ENCODE results near the gene TMX2.

The TMX2 gene

DNA sequence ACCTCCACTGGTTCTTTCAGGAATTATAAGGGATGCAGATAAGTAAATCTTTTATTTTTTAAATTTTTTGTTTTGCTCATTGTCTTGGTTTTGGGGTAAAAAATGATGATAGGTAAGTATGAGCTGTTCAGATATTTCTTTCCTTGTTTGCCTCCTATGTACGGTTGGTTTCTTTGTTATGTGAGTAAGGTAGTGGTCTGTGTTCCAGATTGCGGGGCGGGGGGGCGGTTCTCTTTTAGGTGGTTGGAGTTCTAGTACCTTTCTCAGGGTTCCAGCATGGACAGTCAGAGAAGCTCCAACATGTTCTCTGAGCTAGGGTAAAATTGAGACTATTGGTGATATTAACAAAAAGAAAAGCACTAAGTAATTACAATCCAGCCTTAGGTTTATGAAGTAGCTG is 51.6 kb downstream of the TMX2 start:
- TF ChIP-seq, protein P1, sequence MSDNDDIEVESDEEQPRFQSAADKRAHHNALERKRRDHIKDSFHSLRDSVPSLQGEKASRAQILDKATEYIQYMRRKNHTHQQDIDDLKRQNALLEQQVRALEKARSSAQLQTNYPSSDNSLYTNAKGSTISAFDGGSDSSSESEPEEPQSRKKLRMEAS (IDR thresholded peaks at IDR 0.05), result no peak
- no peak for TF ChIP-seq TAF1 (IDR thresholded peaks at IDR 0.05; ENCODE audit: low read depth)
- no peak for TF ChIP-seq CREB1 (IDR thresholded peaks at IDR 0.05; ENCODE audit: low read depth)
- TF ChIP-seq, protein P2, sequence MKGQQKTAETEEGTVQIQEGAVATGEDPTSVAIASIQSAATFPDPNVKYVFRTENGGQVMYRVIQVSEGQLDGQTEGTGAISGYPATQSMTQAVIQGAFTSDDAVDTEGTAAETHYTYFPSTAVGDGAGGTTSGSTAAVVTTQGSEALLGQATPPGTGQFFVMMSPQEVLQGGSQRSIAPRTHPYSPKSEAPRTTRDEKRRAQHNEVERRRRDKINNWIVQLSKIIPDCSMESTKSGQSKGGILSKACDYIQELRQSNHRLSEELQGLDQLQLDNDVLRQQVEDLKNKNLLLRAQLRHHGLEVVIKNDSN (IDR thresholded peaks at IDR 0.05), result no peak
- no peak for TF ChIP-seq EGR1 (IDR thresholded peaks at IDR 0.05)
- TF ChIP-seq YY1 (IDR thresholded peaks at IDR 0.05; ENCODE audit: low read depth), result no peak
- no peak for TF ChIP-seq NFIC (IDR thresholded peaks at IDR 0.05)
- TF ChIP-seq CEBPB (IDR thresholded peaks at IDR 0.05), result no peak

DNA sequence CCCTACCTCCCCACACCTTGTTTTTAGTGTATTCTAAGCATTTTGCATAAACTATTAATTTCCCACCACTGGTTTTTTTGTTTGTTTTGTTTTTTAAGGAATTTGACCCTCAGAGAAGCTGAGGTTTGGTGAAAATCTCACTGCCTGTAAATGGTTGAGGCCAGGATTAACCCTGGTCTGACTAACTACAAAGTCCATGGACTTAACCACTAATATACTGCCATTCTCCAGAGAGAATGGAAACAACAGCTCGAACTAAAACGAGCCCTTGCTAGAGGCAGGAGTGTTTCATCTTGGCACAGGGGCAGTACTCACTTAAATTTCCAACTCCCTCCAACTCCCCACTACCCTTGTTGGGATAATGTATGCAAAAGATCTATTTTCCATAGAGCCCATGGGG is 52.2 kb downstream of the TMX2 start:
- no peak for TF ChIP-seq NFIC (IDR thresholded peaks at IDR 0.05)
- no peak for TF ChIP-seq EP300 (IDR thresholded peaks at IDR 0.05; ENCODE audit: borderline replicate concordance)
- TF ChIP-seq TEAD4 (IDR thresholded peaks at IDR 0.05), result no peak
- no peak for TF ChIP-seq YY1 (IDR thresholded peaks at IDR 0.05; ENCODE audit: low read depth)
- TF ChIP-seq, protein P2 (IDR thresholded peaks at IDR 0.05), result no peak
- TF ChIP-seq ZBTB7A (IDR thresholded peaks at IDR 0.05; ENCODE audit: low read depth), result no peak
- TF ChIP-seq TAF1 (IDR thresholded peaks at IDR 0.05; ENCODE audit: low read depth), result no peak

DNA sequence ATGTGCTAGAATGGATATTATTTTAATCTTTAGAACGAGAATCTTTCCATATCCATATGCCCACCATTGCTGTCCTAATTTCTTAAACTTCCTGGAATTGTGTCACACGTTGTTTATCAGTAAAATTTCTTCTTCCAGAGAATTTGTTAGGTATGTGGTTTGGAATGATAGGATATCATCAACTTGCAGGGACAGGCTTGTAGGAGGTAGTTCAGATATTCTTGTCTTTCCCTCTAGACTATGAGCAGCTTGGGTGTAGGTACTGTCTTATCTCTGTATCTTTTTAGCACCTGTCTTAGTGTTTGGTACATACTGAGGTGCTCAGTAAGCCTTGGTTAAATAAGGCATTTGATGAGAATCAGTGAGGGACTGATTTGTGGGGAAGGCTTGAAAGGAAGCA is 52.6 kb downstream of the TMX2 start:
- TF ChIP-seq EP300 (IDR thresholded peaks at IDR 0.05; ENCODE audit: borderline replicate concordance), result no peak
- TF ChIP-seq TCF12 (IDR thresholded peaks at IDR 0.05; ENCODE audit: low read depth), result no peak
- no peak for TF ChIP-seq CREB1 (IDR thresholded peaks at IDR 0.05; ENCODE audit: low read depth)
- no peak for TF ChIP-seq TEAD4 (IDR thresholded peaks at IDR 0.05)
- TF ChIP-seq EGR1 (IDR thresholded peaks at IDR 0.05), result no peak
- no peak for TF ChIP-seq ZBTB7A (IDR thresholded peaks at IDR 0.05; ENCODE audit: low read depth)
- no peak for TF ChIP-seq CEBPB (IDR thresholded peaks at IDR 0.05)

DNA sequence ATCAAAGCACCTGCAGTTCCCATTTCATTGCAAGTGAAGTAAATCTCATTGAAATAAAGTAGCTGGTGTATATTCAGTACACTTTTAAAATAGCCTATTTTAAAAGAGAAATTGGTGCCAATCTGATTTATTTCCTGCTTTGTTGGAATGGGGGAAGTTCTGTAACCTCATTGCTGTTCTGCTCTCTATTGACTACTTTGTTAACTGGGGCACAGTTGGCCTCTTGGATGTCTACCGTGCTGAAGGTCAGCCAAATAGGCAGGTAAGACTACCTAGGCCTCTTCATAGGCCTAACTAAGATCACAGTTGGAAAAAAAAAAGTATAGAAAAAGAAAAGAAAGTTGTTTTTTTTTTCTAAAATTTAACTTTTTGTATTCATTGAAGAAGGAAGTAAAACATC is 58.4 kb downstream of the TMX2 start:
- TF ChIP-seq EGR1 (IDR thresholded peaks at IDR 0.05), result no peak
- no peak for TF ChIP-seq EP300 (IDR thresholded peaks at IDR 0.05; ENCODE audit: borderline replicate concordance)
- no peak for TF ChIP-seq TEAD4 (IDR thresholded peaks at IDR 0.05)
- TF ChIP-seq, protein P1 (IDR thresholded peaks at IDR 0.05), result no peak
- TF ChIP-seq, protein P3, sequence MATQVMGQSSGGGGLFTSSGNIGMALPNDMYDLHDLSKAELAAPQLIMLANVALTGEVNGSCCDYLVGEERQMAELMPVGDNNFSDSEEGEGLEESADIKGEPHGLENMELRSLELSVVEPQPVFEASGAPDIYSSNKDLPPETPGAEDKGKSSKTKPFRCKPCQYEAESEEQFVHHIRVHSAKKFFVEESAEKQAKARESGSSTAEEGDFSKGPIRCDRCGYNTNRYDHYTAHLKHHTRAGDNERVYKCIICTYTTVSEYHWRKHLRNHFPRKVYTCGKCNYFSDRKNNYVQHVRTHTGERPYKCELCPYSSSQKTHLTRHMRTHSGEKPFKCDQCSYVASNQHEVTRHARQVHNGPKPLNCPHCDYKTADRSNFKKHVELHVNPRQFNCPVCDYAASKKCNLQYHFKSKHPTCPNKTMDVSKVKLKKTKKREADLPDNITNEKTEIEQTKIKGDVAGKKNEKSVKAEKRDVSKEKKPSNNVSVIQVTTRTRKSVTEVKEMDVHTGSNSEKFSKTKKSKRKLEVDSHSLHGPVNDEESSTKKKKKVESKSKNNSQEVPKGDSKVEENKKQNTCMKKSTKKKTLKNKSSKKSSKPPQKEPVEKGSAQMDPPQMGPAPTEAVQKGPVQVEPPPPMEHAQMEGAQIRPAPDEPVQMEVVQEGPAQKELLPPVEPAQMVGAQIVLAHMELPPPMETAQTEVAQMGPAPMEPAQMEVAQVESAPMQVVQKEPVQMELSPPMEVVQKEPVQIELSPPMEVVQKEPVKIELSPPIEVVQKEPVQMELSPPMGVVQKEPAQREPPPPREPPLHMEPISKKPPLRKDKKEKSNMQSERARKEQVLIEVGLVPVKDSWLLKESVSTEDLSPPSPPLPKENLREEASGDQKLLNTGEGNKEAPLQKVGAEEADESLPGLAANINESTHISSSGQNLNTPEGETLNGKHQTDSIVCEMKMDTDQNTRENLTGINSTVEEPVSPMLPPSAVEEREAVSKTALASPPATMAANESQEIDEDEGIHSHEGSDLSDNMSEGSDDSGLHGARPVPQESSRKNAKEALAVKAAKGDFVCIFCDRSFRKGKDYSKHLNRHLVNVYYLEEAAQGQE (IDR thresholded peaks at IDR 0.05; ENCODE audit: low read depth), result no peak
- no peak for TF ChIP-seq TCF12 (IDR thresholded peaks at IDR 0.05; ENCODE audit: low read depth)
- TF ChIP-seq RAD21 (IDR thresholded peaks at IDR 0.05; ENCODE audit: low read depth), result no peak
- TF ChIP-seq CEBPB (IDR thresholded peaks at IDR 0.05), result no peak
- TF ChIP-seq FOXM1 (IDR thresholded peaks at IDR 0.05; ENCODE audit: borderline replicate concordance, low read depth), result no peak
- no peak for TF ChIP-seq ZBTB7A (IDR thresholded peaks at IDR 0.05; ENCODE audit: low read depth)
- TF ChIP-seq CREB1 (IDR thresholded peaks at IDR 0.05; ENCODE audit: low read depth), result no peak
- TF ChIP-seq, protein P2 (IDR thresholded peaks at IDR 0.05), result no peak

DNA sequence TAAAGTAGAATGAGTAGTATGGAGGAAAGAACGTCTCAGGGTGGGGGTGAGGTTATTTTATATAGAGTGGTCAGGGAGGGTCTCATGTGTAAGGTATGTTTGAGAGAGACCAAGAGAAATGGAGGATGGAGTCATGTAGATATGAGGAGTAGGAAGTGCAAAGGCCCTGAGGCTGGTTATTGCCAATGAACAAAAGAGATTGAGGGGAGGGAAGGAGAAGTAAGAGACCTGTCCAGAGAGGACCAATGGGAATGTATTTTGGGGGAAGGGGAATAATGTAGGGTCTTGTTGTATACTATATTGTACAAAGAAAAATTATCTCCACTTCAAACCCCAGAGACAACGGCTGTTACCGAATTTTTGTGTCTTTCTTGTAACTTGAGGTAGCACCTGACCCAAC is 59.0 kb downstream of the TMX2 start:
- no peak for TF ChIP-seq RAD21 (IDR thresholded peaks at IDR 0.05; ENCODE audit: low read depth)
- TF ChIP-seq, protein P2 (IDR thresholded peaks at IDR 0.05), result no peak
- TF ChIP-seq ZBTB7A (IDR thresholded peaks at IDR 0.05; ENCODE audit: low read depth), result no peak
- TF ChIP-seq, protein P3 (IDR thresholded peaks at IDR 0.05; ENCODE audit: low read depth), result no peak
- no peak for TF ChIP-seq CREB1 (IDR thresholded peaks at IDR 0.05; ENCODE audit: low read depth)
- TF ChIP-seq FOXM1 (IDR thresholded peaks at IDR 0.05; ENCODE audit: borderline replicate concordance, low read depth), result no peak
- no peak for TF ChIP-seq TCF12 (IDR thresholded peaks at IDR 0.05; ENCODE audit: low read depth)
- no peak for TF ChIP-seq EP300 (IDR thresholded peaks at IDR 0.05; ENCODE audit: borderline replicate concordance)
- TF ChIP-seq EGR1 (IDR thresholded peaks at IDR 0.05), result no peak
- TF ChIP-seq TAF1 (IDR thresholded peaks at IDR 0.05; ENCODE audit: low read depth), result no peak
- no peak for TF ChIP-seq TEAD4 (IDR thresholded peaks at IDR 0.05)
- TF ChIP-seq, protein P1 (IDR thresholded peaks at IDR 0.05), result no peak
- TF ChIP-seq CEBPB (IDR thresholded peaks at IDR 0.05), result no peak
- no peak for TF ChIP-seq YY1 (IDR thresholded peaks at IDR 0.05; ENCODE audit: low read depth)
- no peak for TF ChIP-seq NFIC (IDR thresholded peaks at IDR 0.05)

Measured in Ishikawa (cell line).